ENCODE data around the gene MSMO1. TPM values are rescaled to one million over a fixed set of nuclear protein-coding genes. Genes with fewer than 3 reads are reported as not detected.

MSMO1 gene
- total and polyA plus RNA-seq, 2 experiments from 2014 or later, result 145 to 272 TPM

DNA sequence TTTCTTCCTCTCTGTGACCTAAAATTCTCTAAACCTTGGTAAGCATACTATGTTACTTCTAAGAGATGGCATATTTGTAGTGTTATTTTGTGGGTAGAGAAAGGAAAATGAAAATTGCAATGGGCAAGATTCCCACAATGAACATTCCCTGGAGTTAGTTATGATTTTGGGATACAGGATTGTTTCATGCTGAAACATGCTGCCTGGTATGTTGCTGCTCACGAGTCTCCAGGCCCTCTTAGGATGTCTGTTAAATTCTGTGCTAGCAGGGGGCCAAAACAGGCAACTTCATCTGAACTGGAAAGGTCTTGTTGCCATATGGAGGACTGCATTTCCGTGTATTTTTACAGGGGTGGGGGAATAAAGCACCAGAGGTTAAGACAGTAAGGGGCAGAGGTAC is 18.9 kb upstream of the MSMO1 start:
- DNase-seq (ENCODE audit: low spot score), result no peak
- no peak overlapping the region for H3K27ac ChIP-seq (ENCODE audit: low read depth)
- no peaks in the 10 kb centered on the region for H3F3A ChIP-seq (replicated peaks; ENCODE audit: low read depth)
- H3K27me3 ChIP-seq (ENCODE audit: insufficient read depth), result no peaks in the 10 kb centered on the region
- Mint-ChIP-seq H3K4me1 (no peaks in the 10 kb centered on the region), H3K36me3 (ENCODE audit: low read depth) (peaks cover 13% of the 10 kb centered on the region; the same call in 2 of the 3 replicates), H3K27ac (no peak overlapping the region), H3K9me3 (no peaks in the 10 kb centered on the region), H3K27me3 (ENCODE audit: insufficient read depth, low read depth, poor library complexity) (no peaks in the 10 kb centered on the region), H3K4me3 (no peak overlapping the region)
- H4K20me1 ChIP-seq (replicated peaks; ENCODE audit: insufficient read depth), result no peaks in the 10 kb centered on the region
- no peaks in the 10 kb centered on the region for H3K4me1 ChIP-seq (ENCODE audit: insufficient read depth)
- no peak overlapping the region for H3K4me2 ChIP-seq
- H3K9me2 ChIP-seq (ENCODE audit: insufficient read depth), result no peaks in the 10 kb centered on the region
- TF ChIP-seq ZNF331 (CRISPR knock-in tag; IDR thresholded peaks at IDR 0.05; ENCODE audit: low read depth), result no peak
- TF ChIP-seq CREB1 (CRISPR knock-in tag; IDR thresholded peaks at IDR 0.05; ENCODE audit: low read depth), result no peak
- no peak for TF ChIP-seq NANOG (IDR thresholded peaks at IDR 0.05; ENCODE audit: borderline replicate concordance)
- TF ChIP-seq POLR2AphosphoS5 (IDR thresholded peaks at IDR 0.05; ENCODE audit: low read depth), result no peak
- TF ChIP-seq ZNF114 (CRISPR knock-in tag; IDR thresholded peaks at IDR 0.05), result no peak
- no peak for TF ChIP-seq JUNB (IDR thresholded peaks at IDR 0.05; ENCODE audit: unreplicated experiment)
- H3K4me3 ChIP-seq, result no peak overlapping the region
- H3K36me3 ChIP-seq (ENCODE audit: insufficient read depth), result no peaks in the 10 kb centered on the region
- H3K79me2 ChIP-seq (replicated peaks; ENCODE audit: insufficient read depth), result no peaks in the 10 kb centered on the region
- no peak for ATAC-seq
- H2AFZ ChIP-seq, result no peak overlapping the region

DNA sequence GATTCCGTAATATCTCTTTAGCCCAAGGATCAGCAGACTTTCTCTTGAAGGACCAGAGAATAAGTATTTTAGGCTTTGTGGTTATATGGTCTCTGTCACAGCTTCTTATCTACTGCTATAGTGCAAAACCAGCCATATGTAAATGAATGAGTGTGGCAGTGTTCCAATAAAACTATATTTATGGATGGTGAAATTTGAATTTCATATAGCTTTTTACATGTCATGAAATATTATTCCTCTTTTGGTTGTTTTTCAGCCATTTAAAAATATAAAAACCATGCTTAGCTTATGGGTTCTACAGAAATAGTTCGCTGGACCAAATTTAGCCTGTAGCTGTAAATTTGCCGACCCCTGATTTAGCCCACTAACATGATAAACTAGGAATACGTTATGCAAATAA is 18.0 kb upstream of the MSMO1 start:
- Histone ChIP-seq H4K20me1 (replicated peaks; ENCODE audit: insufficient read depth) (no peaks in the 10 kb centered on the region), H3K4me1 (ENCODE audit: insufficient read depth) (no peaks in the 10 kb centered on the region), H3K79me2 (replicated peaks; ENCODE audit: insufficient read depth) (no peaks in the 10 kb centered on the region), H3K27me3 (ENCODE audit: insufficient read depth) (no peaks in the 10 kb centered on the region), H3K4me2 (no peak overlapping the region), H3K36me3 (ENCODE audit: insufficient read depth) (0 out of 2 replicates have a peak, but pooled peaks cover 1% of the 10 kb centered on the region), H2AFZ (no peak overlapping the region), H3K9me2 (ENCODE audit: insufficient read depth) (no peaks in the 10 kb centered on the region), H3F3A (replicated peaks; ENCODE audit: low read depth) (no peaks in the 10 kb centered on the region), H3K27ac (ENCODE audit: low read depth) (no peak overlapping the region), H3K4me3 (no peak overlapping the region)
- no peak for ATAC-seq
- no peak overlapping the region for H3K4me3 Mint-ChIP-seq
- no peaks in the 10 kb centered on the region for H3K27me3 Mint-ChIP-seq (ENCODE audit: insufficient read depth, low read depth, poor library complexity)
- no peak for DNase-seq (ENCODE audit: low spot score)
- peaks cover 13% of the 10 kb centered on the region; the same call in 2 of the 3 replicates for H3K36me3 Mint-ChIP-seq (ENCODE audit: low read depth)
- no peaks in the 10 kb centered on the region for H3K9me3 Mint-ChIP-seq
- H3K4me1 Mint-ChIP-seq, result no peaks in the 10 kb centered on the region
- no peak overlapping the region for H3K27ac Mint-ChIP-seq
- TF ChIP-seq, protein P1, sequence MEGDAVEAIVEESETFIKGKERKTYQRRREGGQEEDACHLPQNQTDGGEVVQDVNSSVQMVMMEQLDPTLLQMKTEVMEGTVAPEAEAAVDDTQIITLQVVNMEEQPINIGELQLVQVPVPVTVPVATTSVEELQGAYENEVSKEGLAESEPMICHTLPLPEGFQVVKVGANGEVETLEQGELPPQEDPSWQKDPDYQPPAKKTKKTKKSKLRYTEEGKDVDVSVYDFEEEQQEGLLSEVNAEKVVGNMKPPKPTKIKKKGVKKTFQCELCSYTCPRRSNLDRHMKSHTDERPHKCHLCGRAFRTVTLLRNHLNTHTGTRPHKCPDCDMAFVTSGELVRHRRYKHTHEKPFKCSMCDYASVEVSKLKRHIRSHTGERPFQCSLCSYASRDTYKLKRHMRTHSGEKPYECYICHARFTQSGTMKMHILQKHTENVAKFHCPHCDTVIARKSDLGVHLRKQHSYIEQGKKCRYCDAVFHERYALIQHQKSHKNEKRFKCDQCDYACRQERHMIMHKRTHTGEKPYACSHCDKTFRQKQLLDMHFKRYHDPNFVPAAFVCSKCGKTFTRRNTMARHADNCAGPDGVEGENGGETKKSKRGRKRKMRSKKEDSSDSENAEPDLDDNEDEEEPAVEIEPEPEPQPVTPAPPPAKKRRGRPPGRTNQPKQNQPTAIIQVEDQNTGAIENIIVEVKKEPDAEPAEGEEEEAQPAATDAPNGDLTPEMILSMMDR (conservative IDR thresholded peaks at IDR 0.05; ENCODE audit: low read depth in 2 of 2), result no peak
- TF ChIP-seq EZH2 (IDR thresholded peaks at IDR 0.05; ENCODE audit: low read depth, unreplicated experiment) (no peak), CREB1 (CRISPR knock-in tag; IDR thresholded peaks at IDR 0.05; ENCODE audit: low read depth) (no peak), ZNF114 (CRISPR knock-in tag; IDR thresholded peaks at IDR 0.05) (no peak), POLR2AphosphoS5 (IDR thresholded peaks at IDR 0.05; ENCODE audit: low read depth) (no peak), NANOG (IDR thresholded peaks at IDR 0.05; ENCODE audit: borderline replicate concordance) (no peak)
- TF ChIP-seq, protein P2, sequence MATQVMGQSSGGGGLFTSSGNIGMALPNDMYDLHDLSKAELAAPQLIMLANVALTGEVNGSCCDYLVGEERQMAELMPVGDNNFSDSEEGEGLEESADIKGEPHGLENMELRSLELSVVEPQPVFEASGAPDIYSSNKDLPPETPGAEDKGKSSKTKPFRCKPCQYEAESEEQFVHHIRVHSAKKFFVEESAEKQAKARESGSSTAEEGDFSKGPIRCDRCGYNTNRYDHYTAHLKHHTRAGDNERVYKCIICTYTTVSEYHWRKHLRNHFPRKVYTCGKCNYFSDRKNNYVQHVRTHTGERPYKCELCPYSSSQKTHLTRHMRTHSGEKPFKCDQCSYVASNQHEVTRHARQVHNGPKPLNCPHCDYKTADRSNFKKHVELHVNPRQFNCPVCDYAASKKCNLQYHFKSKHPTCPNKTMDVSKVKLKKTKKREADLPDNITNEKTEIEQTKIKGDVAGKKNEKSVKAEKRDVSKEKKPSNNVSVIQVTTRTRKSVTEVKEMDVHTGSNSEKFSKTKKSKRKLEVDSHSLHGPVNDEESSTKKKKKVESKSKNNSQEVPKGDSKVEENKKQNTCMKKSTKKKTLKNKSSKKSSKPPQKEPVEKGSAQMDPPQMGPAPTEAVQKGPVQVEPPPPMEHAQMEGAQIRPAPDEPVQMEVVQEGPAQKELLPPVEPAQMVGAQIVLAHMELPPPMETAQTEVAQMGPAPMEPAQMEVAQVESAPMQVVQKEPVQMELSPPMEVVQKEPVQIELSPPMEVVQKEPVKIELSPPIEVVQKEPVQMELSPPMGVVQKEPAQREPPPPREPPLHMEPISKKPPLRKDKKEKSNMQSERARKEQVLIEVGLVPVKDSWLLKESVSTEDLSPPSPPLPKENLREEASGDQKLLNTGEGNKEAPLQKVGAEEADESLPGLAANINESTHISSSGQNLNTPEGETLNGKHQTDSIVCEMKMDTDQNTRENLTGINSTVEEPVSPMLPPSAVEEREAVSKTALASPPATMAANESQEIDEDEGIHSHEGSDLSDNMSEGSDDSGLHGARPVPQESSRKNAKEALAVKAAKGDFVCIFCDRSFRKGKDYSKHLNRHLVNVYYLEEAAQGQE (IDR thresholded peaks at IDR 0.05; ENCODE audit: unreplicated experiment), result no peak
- TF ChIP-seq, protein P3, sequence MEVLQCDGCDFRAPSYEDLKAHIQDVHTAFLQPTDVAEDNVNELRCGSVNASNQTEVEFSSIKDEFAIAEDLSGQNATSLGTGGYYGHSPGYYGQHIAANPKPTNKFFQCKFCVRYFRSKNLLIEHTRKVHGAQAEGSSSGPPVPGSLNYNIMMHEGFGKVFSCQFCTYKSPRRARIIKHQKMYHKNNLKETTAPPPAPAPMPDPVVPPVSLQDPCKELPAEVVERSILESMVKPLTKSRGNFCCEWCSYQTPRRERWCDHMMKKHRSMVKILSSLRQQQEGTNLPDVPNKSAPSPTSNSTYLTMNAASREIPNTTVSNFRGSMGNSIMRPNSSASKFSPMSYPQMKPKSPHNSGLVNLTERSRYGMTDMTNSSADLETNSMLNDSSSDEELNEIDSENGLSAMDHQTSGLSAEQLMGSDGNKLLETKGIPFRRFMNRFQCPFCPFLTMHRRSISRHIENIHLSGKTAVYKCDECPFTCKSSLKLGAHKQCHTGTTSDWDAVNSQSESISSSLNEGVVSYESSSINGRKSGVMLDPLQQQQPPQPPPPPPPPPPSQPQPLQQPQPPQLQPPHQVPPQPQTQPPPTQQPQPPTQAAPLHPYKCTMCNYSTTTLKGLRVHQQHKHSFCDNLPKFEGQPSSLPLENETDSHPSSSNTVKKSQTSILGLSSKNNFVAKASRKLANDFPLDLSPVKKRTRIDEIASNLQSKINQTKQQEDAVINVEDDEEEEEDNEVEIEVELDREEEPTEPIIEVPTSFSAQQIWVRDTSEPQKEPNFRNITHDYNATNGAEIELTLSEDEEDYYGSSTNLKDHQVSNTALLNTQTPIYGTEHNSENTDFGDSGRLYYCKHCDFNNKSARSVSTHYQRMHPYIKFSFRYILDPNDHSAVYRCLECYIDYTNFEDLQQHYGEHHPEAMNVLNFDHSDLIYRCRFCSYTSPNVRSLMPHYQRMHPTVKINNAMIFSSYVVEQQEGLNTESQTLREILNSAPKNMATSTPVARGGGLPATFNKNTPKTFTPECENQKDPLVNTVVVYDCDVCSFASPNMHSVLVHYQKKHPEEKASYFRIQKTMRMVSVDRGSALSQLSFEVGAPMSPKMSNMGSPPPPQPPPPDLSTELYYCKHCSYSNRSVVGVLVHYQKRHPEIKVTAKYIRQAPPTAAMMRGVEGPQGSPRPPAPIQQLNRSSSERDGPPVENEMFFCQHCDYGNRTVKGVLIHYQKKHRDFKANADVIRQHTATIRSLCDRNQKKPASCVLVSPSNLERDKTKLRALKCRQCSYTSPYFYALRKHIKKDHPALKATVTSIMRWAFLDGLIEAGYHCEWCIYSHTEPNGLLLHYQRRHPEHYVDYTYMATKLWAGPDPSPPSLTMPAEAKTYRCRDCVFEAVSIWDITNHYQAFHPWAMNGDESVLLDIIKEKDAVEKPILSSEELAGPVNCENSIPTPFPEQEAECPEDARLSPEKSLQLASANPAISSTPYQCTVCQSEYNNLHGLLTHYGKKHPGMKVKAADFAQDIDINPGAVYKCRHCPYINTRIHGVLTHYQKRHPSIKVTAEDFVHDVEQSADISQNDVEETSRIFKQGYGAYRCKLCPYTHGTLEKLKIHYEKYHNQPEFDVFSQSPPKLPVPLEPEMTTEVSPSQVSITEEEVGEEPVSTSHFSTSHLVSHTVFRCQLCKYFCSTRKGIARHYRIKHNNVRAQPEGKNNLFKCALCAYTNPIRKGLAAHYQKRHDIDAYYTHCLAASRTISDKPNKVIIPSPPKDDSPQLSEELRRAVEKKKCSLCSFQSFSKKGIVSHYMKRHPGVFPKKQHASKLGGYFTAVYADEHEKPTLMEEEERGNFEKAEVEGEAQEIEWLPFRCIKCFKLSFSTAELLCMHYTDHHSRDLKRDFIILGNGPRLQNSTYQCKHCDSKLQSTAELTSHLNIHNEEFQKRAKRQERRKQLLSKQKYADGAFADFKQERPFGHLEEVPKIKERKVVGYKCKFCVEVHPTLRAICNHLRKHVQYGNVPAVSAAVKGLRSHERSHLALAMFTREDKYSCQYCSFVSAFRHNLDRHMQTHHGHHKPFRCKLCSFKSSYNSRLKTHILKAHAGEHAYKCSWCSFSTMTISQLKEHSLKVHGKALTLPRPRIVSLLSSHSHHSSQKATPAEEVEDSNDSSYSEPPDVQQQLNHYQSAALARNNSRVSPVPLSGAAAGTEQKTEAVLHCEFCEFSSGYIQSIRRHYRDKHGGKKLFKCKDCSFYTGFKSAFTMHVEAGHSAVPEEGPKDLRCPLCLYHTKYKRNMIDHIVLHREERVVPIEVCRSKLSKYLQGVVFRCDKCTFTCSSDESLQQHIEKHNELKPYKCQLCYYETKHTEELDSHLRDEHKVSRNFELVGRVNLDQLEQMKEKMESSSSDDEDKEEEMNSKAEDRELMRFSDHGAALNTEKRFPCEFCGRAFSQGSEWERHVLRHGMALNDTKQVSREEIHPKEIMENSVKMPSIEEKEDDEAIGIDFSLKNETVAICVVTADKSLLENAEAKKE (CRISPR knock-in tag; IDR thresholded peaks at IDR 0.05), result no peak

All from GM23338 (cell line).